Uterus (tissue), 2 donors: ENCODE results near the gene GPR62.

Experiments used
- CTCF ChIP-seq, 4 experiments: fragments of 200-600 bp in 2 of 4; fragments of 450-650 bp in 2 of 4; sonication (generic) in 2 of 4; IDR thresholded peaks; one replicate each; pipeline ENCODE4 v1.5.1; 2016 to 2019; ENCODE audit warnings: antibody characterized with exemption in 4 of 4, mild to moderate bottlenecking in 2 of 4, moderate library complexity in 1 of 4
- POLR2A ChIP-seq, 2 donors: fragments of 450-650 bp; IDR thresholded peaks; one replicate each; pipeline ENCODE4 v1.6.1; 2016; ENCODE audit warnings: antibody characterized with exemption in 2 of 2, mild to moderate bottlenecking in 1 of 2, moderate library complexity in 1 of 2

- no peak for TF ChIP-seq CTCF (IDR thresholded peaks at IDR 0.05)
- no peak for TF ChIP-seq POLR2A (IDR thresholded peaks at IDR 0.05)
These were observed 29.9 kb downstream of the GPR62 start for GRCh38 chr3:51985063-51985462.
